ENCODE data around the gene ZNF536.

DNA sequence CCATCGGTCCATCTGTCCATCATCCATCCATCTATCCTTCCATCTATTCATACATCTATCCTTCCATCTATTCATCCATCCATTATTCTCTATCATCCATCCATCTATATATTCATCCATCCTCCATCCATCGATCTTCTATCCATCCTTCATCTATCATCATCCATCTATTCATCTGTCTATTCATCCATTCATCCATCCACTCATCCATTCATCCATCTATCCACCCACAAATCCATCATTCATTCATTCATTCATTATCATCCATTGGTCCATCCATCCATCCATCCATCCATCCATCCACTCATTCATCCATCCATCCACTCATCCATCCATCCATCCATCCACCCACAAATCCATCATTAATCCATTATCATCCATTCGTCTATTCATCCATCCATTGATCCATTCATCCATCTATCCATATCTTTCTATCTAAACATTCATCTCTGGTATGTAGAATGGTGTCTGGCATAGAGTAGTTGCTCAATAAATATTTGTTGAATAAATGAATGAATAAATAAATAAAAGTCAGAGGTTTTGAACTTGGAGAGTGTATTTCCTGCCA is 36.6 kb downstream of the ZNF536 start:
- TF ChIP-seq, protein P1, sequence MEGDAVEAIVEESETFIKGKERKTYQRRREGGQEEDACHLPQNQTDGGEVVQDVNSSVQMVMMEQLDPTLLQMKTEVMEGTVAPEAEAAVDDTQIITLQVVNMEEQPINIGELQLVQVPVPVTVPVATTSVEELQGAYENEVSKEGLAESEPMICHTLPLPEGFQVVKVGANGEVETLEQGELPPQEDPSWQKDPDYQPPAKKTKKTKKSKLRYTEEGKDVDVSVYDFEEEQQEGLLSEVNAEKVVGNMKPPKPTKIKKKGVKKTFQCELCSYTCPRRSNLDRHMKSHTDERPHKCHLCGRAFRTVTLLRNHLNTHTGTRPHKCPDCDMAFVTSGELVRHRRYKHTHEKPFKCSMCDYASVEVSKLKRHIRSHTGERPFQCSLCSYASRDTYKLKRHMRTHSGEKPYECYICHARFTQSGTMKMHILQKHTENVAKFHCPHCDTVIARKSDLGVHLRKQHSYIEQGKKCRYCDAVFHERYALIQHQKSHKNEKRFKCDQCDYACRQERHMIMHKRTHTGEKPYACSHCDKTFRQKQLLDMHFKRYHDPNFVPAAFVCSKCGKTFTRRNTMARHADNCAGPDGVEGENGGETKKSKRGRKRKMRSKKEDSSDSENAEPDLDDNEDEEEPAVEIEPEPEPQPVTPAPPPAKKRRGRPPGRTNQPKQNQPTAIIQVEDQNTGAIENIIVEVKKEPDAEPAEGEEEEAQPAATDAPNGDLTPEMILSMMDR (IDR thresholded peaks at IDR 0.05): no peak
- no peak for TF ChIP-seq POLR2A (IDR thresholded peaks at IDR 0.05)
